HEK293 (cell line): ENCODE results near the gene AGRN.

ENCODE experiments used
- ATF2 ChIP-seq: fragments of 450-650 bp; formaldehyde crosslinking; IDR thresholded peaks from 2 replicates; pipeline ENCODE4 v1.5.1; 2016; ENCODE audit warnings: missing biosample characterization, missing genetic modification characterization, low read depth
- FEZF1 ChIP-seq: fragments of 450-650 bp; formaldehyde crosslinking; IDR thresholded peaks from 2 replicates; pipeline ENCODE4 v1.5.1; 2016; ENCODE audit warnings: missing biosample characterization, missing genetic modification characterization
- GLI4 ChIP-seq: fragments of 450-650 bp; formaldehyde crosslinking; IDR thresholded peaks from 2 replicates; pipeline ENCODE4 v1.5.1; 2016; ENCODE audit warnings: missing biosample characterization, missing genetic modification characterization
- HOXC10 ChIP-seq: sonication (generic); formaldehyde crosslinking; IDR thresholded peaks from 2 replicates; pipeline ENCODE4 v1.8.1; 2023; ENCODE audit warnings: mild to moderate bottlenecking, missing genetic modification reagents
- KLF17 ChIP-seq: fragments of 450-650 bp; formaldehyde crosslinking; IDR thresholded peaks from 2 replicates; pipeline ENCODE4 v1.5.1; 2016; ENCODE audit warnings: missing biosample characterization, missing genetic modification characterization
- OSR2 ChIP-seq: fragments of 450-650 bp; formaldehyde crosslinking; IDR thresholded peaks from 2 replicates; pipeline ENCODE4 v1.5.1; 2016; ENCODE audit warnings: missing biosample characterization, missing genetic modification characterization
- TSHZ1 ChIP-seq: fragments of 450-650 bp; formaldehyde crosslinking; IDR thresholded peaks from 2 replicates; pipeline ENCODE4 v1.5.1; 2016; ENCODE audit warnings: missing biosample characterization, missing genetic modification characterization, borderline replicate concordance
- YY2 ChIP-seq: fragments of 450-650 bp; formaldehyde crosslinking; IDR thresholded peaks from 2 replicates; pipeline ENCODE4 v1.5.1; 2016; ENCODE audit warnings: missing biosample characterization, missing genetic modification characterization
- ZBTB1 ChIP-seq: fragments of 450-650 bp; formaldehyde crosslinking; IDR thresholded peaks from 2 replicates; pipeline ENCODE4 v1.5.1; 2016; ENCODE audit warnings: missing biosample characterization, missing genetic modification characterization
- ZBTB6 ChIP-seq: fragments of 450-650 bp; formaldehyde crosslinking; IDR thresholded peaks from 2 replicates; pipeline ENCODE4 v1.5.1; 2017; ENCODE audit warnings: missing biosample characterization, missing genetic modification characterization
- ZBTB7A ChIP-seq: fragments of 450-650 bp; formaldehyde crosslinking; IDR thresholded peaks from 2 replicates; pipeline ENCODE4 v1.5.1; 2016; ENCODE audit warnings: low read depth, missing biosample characterization, missing genetic modification characterization
- ZFP41 ChIP-seq: fragments of 450-650 bp; formaldehyde crosslinking; IDR thresholded peaks from 2 replicates; pipeline ENCODE4 v1.5.1; 2016; ENCODE audit warnings: missing biosample characterization, missing genetic modification characterization, borderline replicate concordance
- ZFP69B ChIP-seq: fragments of 450-650 bp; formaldehyde crosslinking; IDR thresholded peaks from 2 replicates; pipeline ENCODE4 v1.5.1; 2016; ENCODE audit warnings: missing biosample characterization, missing genetic modification characterization
- ZNF112 ChIP-seq: fragments of 450-650 bp; formaldehyde crosslinking; IDR thresholded peaks from 2 replicates; pipeline ENCODE4 v1.5.0; 2017; ENCODE audit warnings: missing biosample characterization, missing genetic modification characterization
- ZNF174 ChIP-seq: fragments of 450-650 bp; formaldehyde crosslinking; IDR thresholded peaks from 2 replicates; pipeline ENCODE4 v1.5.0; 2017; ENCODE audit warnings: missing biosample characterization, mild to moderate bottlenecking, missing genetic modification characterization
- ZNF175 ChIP-seq: fragments of 450-650 bp; formaldehyde crosslinking; IDR thresholded peaks from 2 replicates; pipeline ENCODE4 v1.5.1; 2016; ENCODE audit warnings: missing biosample characterization, missing genetic modification characterization
- ZNF211 ChIP-seq: fragments of 450-650 bp; formaldehyde crosslinking; IDR thresholded peaks from 2 replicates; pipeline ENCODE4 v1.5.1; 2016; ENCODE audit warnings: low read depth, missing biosample characterization, missing genetic modification characterization
- ZNF302 ChIP-seq: fragments of 450-650 bp; formaldehyde crosslinking; IDR thresholded peaks from 2 replicates; pipeline ENCODE4 v1.5.1; 2016; ENCODE audit warnings: missing biosample characterization, missing genetic modification characterization, low read depth
- ZNF350 ChIP-seq: fragments of 450-650 bp; formaldehyde crosslinking; IDR thresholded peaks from 2 replicates; pipeline ENCODE4 v1.5.0; 2017; ENCODE audit warnings: missing biosample characterization, mild to moderate bottlenecking, missing genetic modification characterization
- ZNF366 ChIP-seq: fragments of 450-650 bp; formaldehyde crosslinking; conservative IDR thresholded peaks from 2 replicates; pipeline ENCODE4 v1.5.1; 2016; ENCODE audit warnings: missing biosample characterization, missing genetic modification characterization
- ZNF473 ChIP-seq: fragments of 450-650 bp; formaldehyde crosslinking; IDR thresholded peaks from 2 replicates; pipeline ENCODE4 v1.5.1; 2017; ENCODE audit warnings: missing biosample characterization, missing genetic modification characterization
- ZNF48 ChIP-seq: fragments of 450-650 bp; formaldehyde crosslinking; IDR thresholded peaks from 2 replicates; pipeline ENCODE4 v1.5.1; 2016; ENCODE audit warnings: missing biosample characterization, missing genetic modification characterization
- ZNF514 ChIP-seq: fragments of 450-650 bp; formaldehyde crosslinking; IDR thresholded peaks from 2 replicates; pipeline ENCODE4 v1.5.1; 2016; ENCODE audit warnings: missing biosample characterization, missing genetic modification characterization
- ZNF585B ChIP-seq: fragments of 450-650 bp; formaldehyde crosslinking; IDR thresholded peaks from 2 replicates; pipeline ENCODE4 v1.5.1; 2016; ENCODE audit warnings: missing biosample characterization, missing genetic modification characterization
- ZNF639 ChIP-seq: fragments of 450-650 bp; formaldehyde crosslinking; IDR thresholded peaks from 2 replicates; pipeline ENCODE4 v1.5.1; 2016; ENCODE audit warnings: missing biosample characterization, missing genetic modification characterization
- ZNF692 ChIP-seq: fragments of 450-650 bp; formaldehyde crosslinking; IDR thresholded peaks from 2 replicates; pipeline ENCODE4 v1.5.1; 2016; ENCODE audit warnings: missing biosample characterization, missing genetic modification characterization
- ZNF707 ChIP-seq: fragments of 450-650 bp; formaldehyde crosslinking; IDR thresholded peaks from 2 replicates; pipeline ENCODE4 v1.5.1; 2016; ENCODE audit warnings: missing biosample characterization, missing genetic modification characterization
- ZNF777 ChIP-seq: fragments of 450-650 bp; formaldehyde crosslinking; IDR thresholded peaks from 2 replicates; pipeline ENCODE4 v1.5.1; 2017; ENCODE audit warnings: missing biosample characterization, missing genetic modification characterization, borderline replicate concordance
- ZNF792 ChIP-seq: fragments of 450-650 bp; formaldehyde crosslinking; IDR thresholded peaks from 2 replicates; pipeline ENCODE4 v1.5.1; 2016; ENCODE audit warnings: missing biosample characterization, missing genetic modification characterization
- ZNF837 ChIP-seq: fragments of 450-650 bp; formaldehyde crosslinking; IDR thresholded peaks from 2 replicates; pipeline ENCODE4 v1.5.1; 2016; ENCODE audit warnings: missing biosample characterization, missing genetic modification characterization
- ZSCAN23 ChIP-seq: fragments of 450-650 bp; formaldehyde crosslinking; IDR thresholded peaks from 2 replicates; pipeline ENCODE4 v1.5.1; 2016; ENCODE audit warnings: missing biosample characterization, missing genetic modification characterization
- ZSCAN30 ChIP-seq: fragments of 450-650 bp; IDR thresholded peaks from 2 replicates; pipeline ENCODE4 v1.5.1; 2018; ENCODE audit warnings: missing biosample characterization, mild to moderate bottlenecking, missing genetic modification characterization, moderate library complexity

AGRN gene

GRCh38 chr1:1013105-1013921, 6.6 kb upstream of the AGRN start, which contains the start of gene ISG15 (continued):
- TF ChIP-seq KLF17 = 0 out of 2 replicates have a peak, but pooled peaks have one; percentile 37
- TF ChIP-seq ZNF48 = no peak
- 0 out of 2 replicates have a peak, but pooled peaks have one; percentile 23 for TF ChIP-seq ZBTB7A
- no peak for TF ChIP-seq ZNF792 (tag by site-specific recombination)
- TF ChIP-seq ZBTB1 = no peak
- no peak for TF ChIP-seq GLI4 (tag by site-specific recombination)
- no peak for TF ChIP-seq ZNF514 (tag by site-specific recombination)
- no peak for TF ChIP-seq ZNF707
- no peak for TF ChIP-seq ZNF639 (tag by site-specific recombination)
- TF ChIP-seq OSR2 (tag by site-specific recombination) = no peak
- TF ChIP-seq TSHZ1 = peak; percentile 73
- TF ChIP-seq ZNF174 (tag by site-specific recombination) = no peak
- no peak for TF ChIP-seq ZNF473 (tag by site-specific recombination)
- TF ChIP-seq ZNF211 (tag by site-specific recombination) = no peak
- no peak for TF ChIP-seq ZNF112
- no peak for TF ChIP-seq YY2
- TF ChIP-seq ZNF366 = peak; percentile 63
- no peak for TF ChIP-seq ZNF175 (tag by site-specific recombination)
- no peak for TF ChIP-seq ZNF777 (tag by site-specific recombination)
- no peak for TF ChIP-seq HOXC10 (CRISPR knock-in tag)
- no peak for TF ChIP-seq ZNF692 (tag by site-specific recombination)
- no peak for TF ChIP-seq ZNF585B (tag by site-specific recombination)
- no peak for TF ChIP-seq ZNF350 (tag by site-specific recombination)
- TF ChIP-seq ZBTB6 (tag by site-specific recombination) = no peak
- no peak for TF ChIP-seq ZFP69B (tag by site-specific recombination)
- no peak for TF ChIP-seq ATF2 (tag by site-specific recombination)
- TF ChIP-seq ZNF302 = no peak
- TF ChIP-seq ZSCAN30 (tag by site-specific recombination) = no peak
- TF ChIP-seq ZNF837 (tag by site-specific recombination) = no peak
- TF ChIP-seq ZSCAN23 (tag by site-specific recombination) = no peak
- no peak for TF ChIP-seq ZFP41
- no peak for TF ChIP-seq FEZF1 (tag by site-specific recombination)
